Fibroblast of lung (primary cell): ENCODE data around the gene FBXO8.

ENCODE experiments used
- CTCF ChIP-seq, 2 donors: IDR thresholded peaks in 1 of 2; conservative IDR thresholded peaks in 1 of 2; 1 replicate in 1 of 2; 2 replicates in 1 of 2; pipeline ENCODE4 v1.5.1; 2011 to 2012; ENCODE audit warnings: low read length in 2 of 2, control low read depth in 1 of 2, inconsistent platforms in 1 of 2, low read depth in 1 of 2, mild to moderate bottlenecking in 1 of 2
- EZH2 ChIP-seq: IDR thresholded peaks from 2 replicates; pipeline ENCODE4 v1.5.1; 2012; ENCODE audit warnings: low read length, control low read depth, mild to moderate bottlenecking; ENCODE audit errors: missing control alignments

GRCh38 chr4:174230148-174230547 is 53.3 kb downstream of the FBXO8 start:
- TF ChIP-seq CTCF (conservative IDR thresholded peaks at IDR 0.05 in 1 of 2, IDR thresholded peaks at IDR 0.05 in 1 of 2; ENCODE audit: low read depth in 1 of 2, low read length in 2 of 2) (no peak), EZH2 (no peak)
